Tibial nerve (tissue), 3 donors: ENCODE results near the gene PIGQ.

Experiments
- EP300 ChIP-seq, 2 donors: sonication (generic); formaldehyde crosslinking; IDR thresholded peaks; one replicate each; pipeline ENCODE4 v1.6.1; 2017; ENCODE audit warnings: antibody characterized with exemption in 2 of 2, mild to moderate bottlenecking in 1 of 2
- POLR2A ChIP-seq, 2 donors: fragments of 450-650 bp; IDR thresholded peaks; one replicate each; pipeline ENCODE4 v1.6.1; 2017; ENCODE audit warnings: antibody characterized with exemption in 2 of 2, mild to moderate bottlenecking in 2 of 2, moderate library complexity in 2 of 2

GRCh38 chr16:530111-530817 lies 39.5 kb upstream of the PIGQ start:
- no peak for TF ChIP-seq EP300 (IDR thresholded peaks at IDR 0.05)
- no peak for TF ChIP-seq POLR2A (IDR thresholded peaks at IDR 0.05)
